HEK293T (cell line): ENCODE measurements around the gene CHMP6.

Source experiments
- CTBP1 ChIP-seq: fragments of 450-650 bp; IDR thresholded peaks from 2 replicates; pipeline ENCODE4 v1.6.1; 2016; ENCODE audit warnings: borderline replicate concordance
- L3MBTL2 ChIP-seq: fragments of 450-650 bp; conservative IDR thresholded peaks from 2 replicates; pipeline ENCODE4 v1.6.1; 2016; ENCODE audit warnings: mild to moderate bottlenecking
- SP1 ChIP-seq: fragments of 450-650 bp; IDR thresholded peaks from 2 replicates; pipeline ENCODE4 v1.6.1; 2017
- SUZ12 ChIP-seq: fragments of 450-650 bp; IDR thresholded peaks from 2 replicates; pipeline ENCODE4 v1.6.1; 2016; ENCODE audit warnings: mild to moderate bottlenecking
- TF ChIP-seq, protein P1 (sequence below): fragments of 450-650 bp; IDR thresholded peaks from 2 replicates; pipeline ENCODE4 v1.6.1; 2016

DNA sequence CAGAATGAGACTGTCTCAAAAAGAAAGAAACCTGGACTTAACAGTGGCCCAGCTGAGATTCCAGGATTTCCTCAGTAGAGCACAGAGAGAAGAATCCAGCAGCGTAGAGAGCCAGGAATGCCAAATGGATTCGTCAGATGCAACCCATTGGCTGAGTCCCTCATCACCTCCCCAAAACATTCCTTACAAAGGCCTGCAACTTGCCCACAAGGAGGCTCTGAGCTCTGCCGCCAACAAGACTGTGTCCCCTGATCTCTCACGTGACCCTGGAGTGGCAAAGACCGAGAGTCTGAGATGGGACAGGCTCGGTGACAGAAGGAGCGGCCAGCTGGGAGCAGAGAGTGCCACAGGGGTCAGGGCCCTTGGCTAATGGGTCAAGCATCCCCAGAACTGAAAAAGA lies 6.9 kb upstream of the CHMP6 start:
- TF ChIP-seq CTBP1 (no peak), SP1 (no peak), L3MBTL2 (no peak), SUZ12 (no peak)
- TF ChIP-seq, protein P1, sequence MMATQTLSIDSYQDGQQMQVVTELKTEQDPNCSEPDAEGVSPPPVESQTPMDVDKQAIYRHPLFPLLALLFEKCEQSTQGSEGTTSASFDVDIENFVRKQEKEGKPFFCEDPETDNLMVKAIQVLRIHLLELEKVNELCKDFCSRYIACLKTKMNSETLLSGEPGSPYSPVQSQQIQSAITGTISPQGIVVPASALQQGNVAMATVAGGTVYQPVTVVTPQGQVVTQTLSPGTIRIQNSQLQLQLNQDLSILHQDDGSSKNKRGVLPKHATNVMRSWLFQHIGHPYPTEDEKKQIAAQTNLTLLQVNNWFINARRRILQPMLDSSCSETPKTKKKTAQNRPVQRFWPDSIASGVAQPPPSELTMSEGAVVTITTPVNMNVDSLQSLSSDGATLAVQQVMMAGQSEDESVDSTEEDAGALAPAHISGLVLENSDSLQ, result no peak
